Amygdala (tissue), 56 donors: ENCODE results near the gene SCMH1.
A peak's percentile ranks its signal among the peaks of the same experiment; 100 is the strongest.

Source experiments
- DNase-seq, 56 donors: peaks; one replicate each; lab custom pipeline; 2025; lab: John Stamatoyannopoulos, UW

The SCMH1 gene

DNA sequence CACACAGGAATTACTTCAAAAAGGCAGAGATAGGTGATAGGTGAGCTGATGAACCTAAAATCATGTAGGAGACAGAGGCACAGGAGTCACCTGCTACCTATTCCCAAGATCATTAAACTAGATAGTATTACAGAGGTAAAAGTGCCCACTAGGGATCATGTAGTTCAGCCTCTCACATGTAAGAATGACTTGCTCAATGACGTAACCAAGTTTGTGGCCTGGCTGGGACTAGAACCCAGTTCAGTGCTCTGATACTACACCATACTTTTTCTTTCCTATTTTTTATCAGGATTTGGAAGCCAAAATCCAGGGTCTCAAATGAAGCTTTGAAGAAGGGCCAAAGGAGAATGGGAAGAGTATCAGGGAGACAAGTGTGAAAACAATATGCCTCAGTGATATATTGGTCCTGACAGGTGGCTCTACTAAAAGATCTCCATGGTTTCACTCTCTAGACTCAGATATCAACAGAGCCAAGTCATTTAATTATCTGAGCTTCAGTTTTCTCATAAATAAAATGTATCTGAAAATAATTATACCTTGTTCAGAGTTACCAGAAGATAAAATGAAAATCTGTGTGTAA is 133.3 kb downstream of the SCMH1 start:
- no peak for DNase-seq

DNA sequence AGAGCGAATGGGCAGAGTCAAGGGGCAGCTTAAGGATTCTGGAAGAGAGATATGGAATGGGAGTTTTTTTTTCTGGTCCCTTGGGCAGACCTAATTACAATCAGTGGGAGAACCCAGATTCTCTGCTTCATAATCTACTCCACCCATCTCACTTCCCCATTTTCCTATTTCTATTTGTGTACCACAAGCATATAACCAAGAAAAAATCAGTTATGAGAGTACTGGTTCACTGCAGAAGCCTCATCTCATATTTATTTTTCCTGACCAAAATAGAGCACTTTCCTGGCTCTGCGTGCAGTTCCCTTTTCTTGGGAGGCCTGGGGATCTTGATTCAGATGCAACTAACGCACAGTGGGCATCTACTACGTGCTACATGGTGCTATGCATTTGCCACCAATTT is 138.3 kb downstream of the SCMH1 start:
- no peak for DNase-seq

DNA sequence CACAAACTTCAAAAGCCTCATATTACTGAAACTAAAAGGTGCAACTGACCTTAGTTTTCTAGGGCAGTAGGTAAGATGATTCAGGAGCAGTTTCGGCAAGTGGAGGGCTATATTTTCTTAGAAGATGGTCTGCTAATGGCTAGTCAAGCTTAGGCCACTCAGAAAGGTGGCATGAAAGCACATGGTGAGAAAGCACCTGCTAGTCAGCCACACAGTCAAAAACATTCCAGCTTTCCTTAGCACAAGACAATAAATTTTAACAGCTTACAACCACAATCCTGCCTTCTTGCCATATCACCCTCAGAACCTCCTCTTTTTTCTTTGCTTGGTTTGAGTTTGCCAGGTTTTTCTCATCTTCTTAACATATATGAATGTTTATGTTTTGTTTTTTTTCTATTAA is 139.5 kb downstream of the SCMH1 start:
- no peak for DNase-seq

DNA sequence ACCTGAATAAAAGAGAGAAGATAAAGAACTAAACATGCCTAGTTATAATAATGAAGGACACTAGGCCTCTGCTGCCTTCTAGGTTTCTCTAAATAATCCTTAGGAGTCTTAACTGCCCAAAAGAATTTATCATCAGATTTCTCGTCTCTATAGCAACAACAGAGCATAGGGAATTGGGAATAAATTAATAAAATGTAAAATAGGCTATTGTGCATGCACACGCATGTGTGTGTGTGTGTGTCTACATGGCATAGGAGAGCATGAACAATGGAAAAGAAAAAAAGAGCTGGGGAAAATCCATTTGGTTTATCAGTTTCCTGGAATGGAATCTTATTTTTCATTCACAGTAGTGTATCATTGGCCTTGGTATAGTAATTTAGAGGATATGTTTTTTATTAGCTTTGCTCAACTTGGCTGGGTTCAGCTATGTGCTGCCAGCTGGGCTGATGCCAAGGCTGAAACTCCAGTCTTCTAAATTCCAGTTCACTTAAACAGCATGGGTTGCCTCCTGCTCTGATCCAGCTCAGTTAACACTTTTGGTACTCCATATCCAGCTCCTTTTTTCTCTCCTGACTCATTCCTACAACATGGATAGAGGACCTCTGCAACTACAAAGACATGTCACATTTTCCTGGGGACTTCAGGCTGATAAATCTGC is 140.0 kb downstream of the SCMH1 start:
- DNase-seq, result peak in 32 of 56 donors; percentile 1 to 73 (median 22)

DNA sequence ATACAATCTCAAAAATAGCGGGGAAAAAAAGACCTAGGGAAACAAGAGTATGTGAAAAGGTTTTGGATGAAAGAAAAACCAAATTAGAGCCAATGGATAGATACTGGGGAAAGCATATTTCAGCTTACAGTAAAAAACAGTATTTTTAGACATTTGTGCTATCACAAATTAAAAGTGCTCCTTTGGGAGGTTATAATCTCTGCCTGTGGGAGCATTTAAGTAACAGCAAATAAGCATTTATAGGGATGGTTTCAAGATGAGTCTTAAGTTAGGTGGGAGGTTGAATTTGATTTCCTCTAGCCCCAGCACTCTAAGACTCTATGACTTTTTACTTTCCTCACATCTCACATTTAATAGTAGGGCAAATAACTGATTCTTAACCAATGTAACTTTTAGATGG is 141.0 kb downstream of the SCMH1 start:
- no peak for DNase-seq

DNA sequence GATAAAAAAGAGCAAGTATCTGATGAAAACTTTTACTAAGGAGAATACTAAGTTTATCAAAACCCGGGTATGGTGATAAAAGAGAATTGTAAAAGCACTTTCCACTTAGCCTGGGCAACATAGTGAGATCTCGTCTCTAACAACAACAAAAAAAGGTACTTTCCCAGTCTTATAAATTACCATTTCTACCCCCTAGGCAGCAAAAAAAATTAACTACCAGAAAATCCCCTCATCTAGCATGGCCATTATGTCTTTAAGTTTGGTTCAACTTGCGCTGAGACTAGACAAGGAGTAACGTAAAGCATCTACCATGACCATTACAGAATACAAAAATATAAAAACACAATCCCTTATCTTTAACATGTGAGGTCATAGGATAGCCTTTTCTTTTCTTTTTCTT is 141.9 kb downstream of the SCMH1 start:
- no peak for DNase-seq

DNA sequence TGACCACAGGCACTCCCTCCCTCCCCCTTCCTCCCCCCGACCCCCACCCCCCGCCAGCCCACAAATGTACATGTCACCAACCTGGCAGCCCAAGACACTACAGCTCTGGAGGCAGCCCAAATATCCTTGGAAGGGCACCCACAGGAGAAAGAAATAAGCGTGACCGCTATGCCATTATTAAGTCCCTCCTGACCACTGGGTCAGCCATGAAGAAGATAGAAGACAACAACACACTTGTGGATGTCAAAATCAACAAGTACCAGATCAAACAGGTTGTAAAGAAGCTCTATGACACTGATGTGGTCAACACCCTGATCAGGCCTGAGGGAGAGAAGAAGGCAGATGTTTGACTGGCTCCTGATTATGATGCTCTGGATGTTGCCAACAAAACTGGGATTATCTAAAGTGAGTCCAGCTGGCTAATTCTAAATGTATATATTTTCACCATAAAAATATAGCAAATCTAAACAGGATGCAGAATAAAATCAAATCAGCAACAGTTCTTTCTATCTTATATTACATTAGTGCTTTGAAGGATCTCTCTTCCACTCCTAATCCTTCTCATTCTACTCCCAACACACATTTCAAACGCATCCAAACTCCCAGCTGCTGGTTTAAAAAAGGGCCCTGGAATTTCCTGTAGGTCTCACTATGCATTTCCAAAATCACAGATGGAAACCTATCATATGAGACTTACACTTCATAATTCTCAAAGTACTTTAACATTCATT is 143.2 kb downstream of the SCMH1 start:
- no peak for DNase-seq

DNA sequence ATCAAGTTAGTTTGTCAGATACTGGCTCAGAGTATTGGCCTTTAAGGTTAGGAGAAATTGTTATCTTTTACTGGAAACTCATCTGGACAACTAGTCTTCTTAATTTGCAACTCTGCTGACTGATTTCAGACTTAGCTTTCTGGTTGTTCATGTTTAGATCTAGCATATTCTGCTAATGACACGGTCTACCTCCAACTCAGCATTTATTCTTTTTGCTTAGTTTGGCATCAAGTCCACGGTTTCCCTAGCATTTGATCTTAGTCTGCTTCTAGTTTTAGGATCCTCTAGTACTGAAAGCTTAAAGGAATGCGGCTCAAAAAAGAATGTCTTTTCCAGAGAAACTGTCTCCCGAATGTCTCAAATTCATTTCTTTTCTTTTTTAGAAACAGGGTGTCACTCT is 145.0 kb downstream of the SCMH1 start:
- no peak for DNase-seq

DNA sequence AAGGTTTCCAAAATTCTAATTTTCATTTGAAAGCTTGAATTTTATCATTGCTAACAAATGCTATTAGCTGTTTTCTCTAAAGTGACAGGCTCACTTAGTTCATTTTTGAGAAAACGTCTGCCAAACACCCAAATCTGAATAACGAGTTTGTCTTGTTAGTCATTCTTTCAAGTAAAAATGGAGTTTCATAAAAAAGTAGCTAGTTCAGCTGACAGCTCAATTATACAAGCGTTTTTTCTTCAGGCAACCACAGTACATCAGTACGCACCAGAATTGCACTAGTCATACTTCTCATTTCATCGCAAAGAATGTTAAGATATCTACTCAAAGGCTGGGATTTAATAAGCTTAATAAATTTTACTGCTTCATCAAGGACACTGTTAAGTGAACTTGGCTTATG is 148.3 kb downstream of the SCMH1 start:
- no peak for DNase-seq

DNA sequence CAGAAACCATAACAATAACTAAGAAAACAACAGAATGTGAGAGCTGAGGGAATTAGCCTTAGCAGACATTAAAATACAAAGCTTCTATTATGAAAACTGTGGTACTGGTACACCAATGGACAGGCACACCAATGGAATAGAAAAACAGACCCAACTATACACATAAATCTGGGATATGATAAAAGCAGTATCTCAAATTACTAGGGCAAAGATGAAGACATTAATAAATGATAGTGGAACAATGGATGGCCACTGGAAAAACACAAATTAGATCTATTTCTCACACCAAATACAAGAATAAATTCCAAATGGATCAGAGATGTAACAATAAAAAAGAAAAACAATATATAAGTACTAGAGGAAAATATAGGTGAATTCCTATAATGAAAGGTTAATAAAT is 155.2 kb downstream of the SCMH1 start:
- DNase-seq, result no peak

DNA sequence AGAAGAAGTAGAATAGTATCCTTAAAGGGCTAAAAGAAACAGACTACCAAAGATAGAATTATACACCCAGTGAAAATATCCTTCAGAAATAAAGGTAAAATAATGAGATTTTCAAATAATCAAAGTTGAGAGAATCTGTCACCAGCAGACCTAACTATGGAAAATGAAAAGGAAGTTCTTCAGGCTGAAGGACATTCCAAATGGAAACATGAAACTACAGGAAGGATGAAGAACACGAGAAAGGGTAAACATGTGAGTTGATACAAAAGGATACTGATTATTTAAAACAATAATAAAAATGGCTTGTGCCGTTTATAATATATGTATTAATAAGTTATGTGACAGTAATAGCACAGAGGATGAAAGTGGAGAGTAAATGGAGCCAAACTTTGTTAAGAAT is 163.5 kb downstream of the SCMH1 start:
- no peak for DNase-seq

DNA sequence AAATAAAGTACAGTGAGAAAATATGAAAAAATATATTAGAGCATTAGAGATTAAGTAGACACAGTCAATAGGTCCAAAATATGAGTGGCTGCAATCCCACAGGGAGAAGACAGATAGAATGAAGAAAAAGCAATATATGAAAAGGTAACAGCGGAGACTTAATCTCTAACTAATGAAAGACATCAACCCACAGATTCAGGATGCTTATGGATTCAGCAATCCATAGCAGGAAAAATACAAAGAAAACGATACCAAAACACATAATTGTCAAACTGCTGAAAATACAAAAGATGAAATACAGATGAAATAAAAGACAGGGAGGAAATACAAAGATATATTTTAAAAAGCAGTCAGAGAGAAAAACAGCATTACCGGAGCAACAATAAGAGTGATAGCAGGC is 163.9 kb downstream of the SCMH1 start:
- no peak for DNase-seq

DNA sequence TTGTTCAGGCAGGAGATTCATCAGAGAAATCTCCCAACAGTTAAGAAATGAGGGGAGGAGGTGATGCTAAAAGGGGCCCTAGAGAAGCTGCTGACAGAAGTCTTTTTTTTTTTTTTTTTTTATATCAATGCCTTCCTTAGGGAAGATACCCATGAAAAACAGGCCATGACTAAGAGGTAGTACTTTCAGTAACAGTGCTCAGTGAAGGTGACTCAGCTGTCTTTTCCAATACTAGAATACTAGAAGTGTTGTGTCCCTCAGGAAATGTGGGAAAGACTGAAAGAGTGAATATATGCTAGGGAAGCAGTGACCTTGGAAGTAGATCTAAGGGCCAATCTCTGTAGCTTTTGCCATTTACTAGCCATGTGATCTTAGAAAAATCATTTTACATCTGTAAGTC is 168.1 kb downstream of the SCMH1 start:
- DNase-seq, result no peak

DNA sequence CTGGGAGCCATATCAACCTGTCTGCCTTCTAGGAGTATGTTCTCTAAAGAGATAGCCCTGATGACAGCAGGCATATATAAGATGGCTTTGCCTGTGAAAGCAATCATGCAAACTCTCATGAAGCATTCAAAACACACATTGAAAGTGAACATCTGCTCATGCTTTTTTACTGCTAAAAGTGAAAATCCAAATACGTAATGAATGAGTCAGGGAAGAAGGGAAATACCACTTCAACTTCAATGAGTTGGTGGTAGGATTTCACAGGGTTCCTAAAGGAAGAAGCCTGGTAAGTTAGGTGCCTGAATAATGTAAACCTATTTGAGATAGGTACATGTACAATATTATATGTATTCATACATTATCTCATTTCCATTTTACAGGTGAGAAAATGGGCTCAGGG is 170.1 kb downstream of the SCMH1 start:
- DNase-seq, result no peak

DNA sequence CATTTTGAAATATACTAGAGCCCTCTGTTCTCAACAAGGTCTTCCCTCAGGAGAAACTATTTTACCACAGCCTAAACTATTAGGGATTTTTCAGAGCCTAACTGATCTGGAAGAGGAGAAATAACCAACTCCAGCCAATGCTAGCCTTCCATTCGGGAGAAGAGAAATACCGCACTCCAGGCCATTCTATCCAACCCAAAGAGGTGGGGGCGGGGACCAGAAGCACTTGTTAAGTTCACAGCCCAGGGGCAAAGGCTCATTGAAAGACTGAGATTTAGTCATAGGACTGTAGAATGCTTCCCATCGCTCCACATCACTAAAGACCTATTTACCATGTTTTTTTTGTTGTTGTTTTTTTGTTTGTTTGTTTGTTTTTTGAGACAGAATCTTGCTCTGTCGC is 185.2 kb downstream of the SCMH1 start:
- no peak for DNase-seq

DNA sequence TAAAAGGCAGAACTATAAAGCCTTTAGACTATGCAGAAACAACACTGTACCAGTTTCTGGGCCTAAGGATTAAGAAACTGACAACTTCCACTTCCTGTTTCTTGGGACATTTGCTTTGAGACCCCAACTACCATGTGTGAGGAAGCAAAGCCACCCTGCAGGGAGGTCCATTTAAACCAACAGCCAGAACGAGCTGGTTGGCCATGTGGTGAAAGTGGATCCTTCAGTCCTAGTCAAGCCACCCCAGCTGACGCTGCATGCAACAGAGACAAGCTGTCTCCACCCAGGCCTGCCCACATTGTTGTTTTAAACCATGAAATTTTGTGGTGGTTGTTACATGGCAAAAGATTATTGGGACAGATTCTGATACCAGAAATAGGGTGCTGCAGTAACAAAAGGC is 188.8 kb downstream of the SCMH1 start:
- DNase-seq, result peak in 1 of 56 donors; percentile 5

DNA sequence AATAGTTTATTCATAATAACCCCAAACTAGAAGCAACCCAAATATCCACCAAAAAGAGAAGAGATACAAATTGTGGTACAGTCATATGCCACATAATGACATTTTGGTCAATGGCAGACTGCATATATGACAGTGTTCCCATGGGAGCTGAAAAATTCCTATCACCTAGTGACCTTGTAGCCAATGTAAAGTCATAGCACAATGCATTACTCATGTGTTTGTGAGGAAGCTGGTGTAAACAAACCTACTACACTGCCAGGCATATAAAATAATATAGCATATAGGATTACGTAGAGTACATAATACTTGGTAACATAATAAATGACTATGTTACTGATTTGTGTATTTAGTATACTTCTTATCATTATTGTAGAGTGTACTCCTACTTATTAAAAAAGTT is 191.1 kb downstream of the SCMH1 start:
- DNase-seq, result no peak

DNA sequence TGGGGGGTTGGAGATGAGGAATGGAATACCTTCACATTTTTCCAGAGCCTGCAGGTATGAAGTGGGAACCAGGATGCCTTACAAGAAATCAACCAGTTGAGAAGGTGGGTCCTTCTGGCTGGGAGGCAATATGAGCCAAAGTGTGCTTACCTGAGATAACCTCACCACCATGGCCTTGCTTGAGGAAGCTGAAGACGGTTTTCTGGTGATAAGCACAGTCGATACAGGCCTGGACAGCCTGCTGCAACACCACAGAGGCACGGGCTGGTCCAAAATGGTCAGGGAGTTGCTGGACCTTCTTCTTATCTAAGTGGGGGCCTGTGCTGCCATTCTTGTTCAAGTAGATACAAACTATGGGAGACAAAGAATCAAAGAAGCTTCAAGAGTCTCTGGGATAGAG is 193.6 kb downstream of the SCMH1 start:
- no peak for DNase-seq

DNA sequence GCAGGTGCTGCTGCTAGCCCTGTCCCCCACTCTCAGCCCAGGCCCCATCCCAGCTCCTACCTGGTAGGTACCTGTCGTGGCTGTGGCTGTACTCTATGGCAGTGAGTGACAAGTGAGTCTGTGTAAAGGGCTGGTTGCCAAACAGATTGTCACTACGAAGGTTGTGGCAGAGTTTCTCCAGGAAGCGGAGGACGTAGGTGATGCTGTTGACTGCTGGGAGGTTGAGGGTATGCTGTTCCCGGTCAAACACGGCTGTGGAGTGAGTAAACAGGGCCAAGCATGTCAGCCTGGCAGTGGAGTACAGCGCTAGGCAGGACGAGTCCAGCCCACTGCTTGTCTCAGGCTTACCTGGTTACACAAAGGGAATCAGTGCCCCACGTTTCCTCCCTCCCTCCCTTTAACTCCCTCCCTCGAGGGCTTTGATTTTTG is 195.7 kb downstream of the SCMH1 start:
- no peak for DNase-seq

DNA sequence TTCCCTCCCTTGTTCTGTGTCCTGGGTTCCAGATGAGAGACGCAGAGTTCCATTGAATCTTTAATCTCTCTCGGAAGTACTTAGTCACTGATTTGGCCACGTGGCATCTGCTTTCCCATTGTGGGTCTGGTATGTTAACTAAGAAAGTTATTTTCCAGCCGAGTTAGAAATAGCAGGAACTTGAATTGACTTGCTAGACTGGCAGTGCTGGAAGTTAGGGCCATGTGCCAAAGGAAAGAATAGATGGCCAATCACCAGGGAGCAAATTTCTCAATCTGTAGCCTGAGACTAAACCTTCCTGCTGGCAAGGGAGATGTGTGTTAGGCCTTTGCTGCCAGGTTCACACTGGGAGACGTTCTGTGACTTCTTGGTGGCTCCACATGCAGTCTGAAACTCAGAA is 196.4 kb downstream of the SCMH1 start:
- peak in 1 of 56 donors; percentile 8 for DNase-seq

DNA sequence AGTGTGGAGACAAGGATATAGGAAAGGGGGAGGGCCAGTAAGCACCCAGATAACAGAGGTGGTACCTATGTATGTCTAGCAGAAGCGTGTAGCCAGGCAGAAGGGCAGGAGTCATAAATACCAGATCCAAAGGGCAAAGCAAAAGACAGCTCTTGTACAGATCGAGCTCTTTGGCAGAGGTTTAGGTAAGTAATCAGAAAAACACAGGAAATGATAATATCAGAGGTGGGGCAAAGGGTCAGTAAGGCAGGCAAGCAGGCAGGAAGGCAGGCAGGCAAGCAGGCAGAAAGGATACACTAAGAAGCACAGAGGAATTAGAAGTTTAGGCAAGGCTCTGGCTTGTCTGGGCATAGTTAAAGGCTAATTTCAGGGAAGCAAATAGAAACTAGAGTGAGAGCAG is 197.9 kb downstream of the SCMH1 start:
- DNase-seq, result no peak

DNA sequence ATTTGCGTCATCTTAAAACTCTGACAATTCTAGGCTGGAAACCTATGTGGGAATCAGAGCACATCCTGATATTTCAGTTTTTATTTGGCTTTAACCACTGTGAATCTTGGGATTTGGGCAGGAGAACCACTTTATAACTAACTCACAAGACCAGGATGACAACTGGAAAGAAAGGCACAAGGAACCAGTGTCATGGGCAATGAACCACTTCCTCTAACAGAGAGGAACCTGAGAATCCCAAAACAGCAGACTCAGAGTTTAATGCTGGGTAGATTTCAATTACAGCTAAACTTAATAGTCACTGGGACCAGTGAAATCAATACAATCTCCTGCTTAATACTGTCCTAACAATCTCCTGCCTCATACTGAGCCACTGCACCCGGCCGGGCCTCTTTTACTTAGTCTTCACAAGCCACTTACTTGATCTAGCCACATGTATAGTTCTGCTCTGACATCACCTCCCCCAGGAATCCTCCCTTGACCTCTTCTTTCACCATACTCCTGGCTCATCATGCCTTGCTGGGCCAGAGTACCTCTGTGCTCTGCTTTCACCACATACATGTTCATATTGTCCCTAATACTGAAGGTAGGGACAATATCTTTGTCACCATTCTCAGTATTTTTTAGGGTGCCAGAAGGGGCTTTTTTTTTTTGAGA is 200.4 kb downstream of the SCMH1 start:
- no peak for DNase-seq
